SH-SY5Y (cell line): Measurements from ENCODE around the gene RSPH9.

ENCODE experiments used
- GATA2 ChIP-seq: IDR thresholded peaks from 2 replicates; pipeline ENCODE4 v1.6.1; 2011; ENCODE audit warnings: mild to moderate bottlenecking, low read depth, low read length
- GATA3 ChIP-seq: IDR thresholded peaks from 2 replicates; pipeline ENCODE4 v1.6.1; 2011; ENCODE audit warnings: low read depth, mild to moderate bottlenecking, low read length, moderate library complexity

- TF ChIP-seq GATA2 (no peak), GATA3 (no peak)
Observed at GRCh38 chr6:43629505-43630300, 15.1 kb upstream of the RSPH9 start.
